Neural cell (in vitro differentiated cells): ENCODE data around the gene KDM4B.
"Not testable (repeated sequence)": the region's sequence is repeated elsewhere in the genome, so short reads cannot be mapped to it uniquely, and the experiment has no call there.

Experiments
- EP300 ChIP-seq: fragments of 450-650 bp; conservative IDR thresholded peaks from 2 replicates; pipeline ENCODE4 v1.6.1; 2014; ENCODE audit warnings: antibody characterized with exemption, mild to moderate bottlenecking, moderate library complexity; ENCODE audit not compliant: poor library complexity, severe bottlenecking
- EZH2 ChIP-seq: fragments of 200-600, 300-800 bp; shearing (Covaris generic), sonication (generic); IDR thresholded peaks from 2 replicates; pipeline ENCODE4 v1.6.1; 2014; ENCODE audit warnings: antibody characterized with exemption, low read length, borderline replicate concordance, mild to moderate bottlenecking; ENCODE audit not compliant: insufficient read depth, poor library complexity, severe bottlenecking
- POLR2AphosphoS5 ChIP-seq: IDR thresholded peaks from 2 replicates; pipeline ENCODE4 v1.6.1; 2012
- RAD21 ChIP-seq: fragments of 450-650 bp; conservative IDR thresholded peaks from 2 replicates; pipeline ENCODE4 v1.6.1; 2014; ENCODE audit warnings: antibody characterized with exemption, mild to moderate bottlenecking, moderate library complexity
- TF ChIP-seq, protein P1 (sequence below): fragments of 450-650 bp; IDR thresholded peaks from 2 replicates; pipeline ENCODE4 v1.5.1; 2014; ENCODE audit warnings: antibody characterized with exemption, mild to moderate bottlenecking, moderate library complexity; ENCODE audit not compliant: poor library complexity, severe bottlenecking

- TF ChIP-seq POLR2AphosphoS5, EZH2, EP300, RAD21: not testable (repeated sequence)
- TF ChIP-seq, protein P1, sequence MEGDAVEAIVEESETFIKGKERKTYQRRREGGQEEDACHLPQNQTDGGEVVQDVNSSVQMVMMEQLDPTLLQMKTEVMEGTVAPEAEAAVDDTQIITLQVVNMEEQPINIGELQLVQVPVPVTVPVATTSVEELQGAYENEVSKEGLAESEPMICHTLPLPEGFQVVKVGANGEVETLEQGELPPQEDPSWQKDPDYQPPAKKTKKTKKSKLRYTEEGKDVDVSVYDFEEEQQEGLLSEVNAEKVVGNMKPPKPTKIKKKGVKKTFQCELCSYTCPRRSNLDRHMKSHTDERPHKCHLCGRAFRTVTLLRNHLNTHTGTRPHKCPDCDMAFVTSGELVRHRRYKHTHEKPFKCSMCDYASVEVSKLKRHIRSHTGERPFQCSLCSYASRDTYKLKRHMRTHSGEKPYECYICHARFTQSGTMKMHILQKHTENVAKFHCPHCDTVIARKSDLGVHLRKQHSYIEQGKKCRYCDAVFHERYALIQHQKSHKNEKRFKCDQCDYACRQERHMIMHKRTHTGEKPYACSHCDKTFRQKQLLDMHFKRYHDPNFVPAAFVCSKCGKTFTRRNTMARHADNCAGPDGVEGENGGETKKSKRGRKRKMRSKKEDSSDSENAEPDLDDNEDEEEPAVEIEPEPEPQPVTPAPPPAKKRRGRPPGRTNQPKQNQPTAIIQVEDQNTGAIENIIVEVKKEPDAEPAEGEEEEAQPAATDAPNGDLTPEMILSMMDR: not testable (repeated sequence)
These were observed 191.4 kb downstream of the KDM4B start for GRCh38 chr19:5160158-5160795.
